BJ (cell line): Measurements from ENCODE around the gene ZSCAN4. TPM values are rescaled to one million over a fixed set of nuclear protein-coding genes. Genes with fewer than 3 reads are reported as not detected.

Experiments
- CTCF ChIA-PET: fragments of 350-600 bp; formaldehyde crosslinking; extraction: SDS; loops from one replicate; lab custom pipeline; 2021; ENCODE audit warnings: antibody characterized with exemption, inconsistent platforms; lab: Yijun Ruan, JAX
- POLR2A ChIA-PET: fragments of 300-600 bp; sonication (Branson Sonifier 250); formaldehyde crosslinking; extraction: SDS; loops from one replicate; lab custom pipeline; 2021; ENCODE audit warnings: antibody characterized with exemption; lab: Charles Lee
- DNase-seq: peaks from one replicate; pipeline ENCODE4 v3.0.0-alpha.2; 2011; ENCODE audit warnings: low read depth
- H3K27me3 ChIP-seq: 2 replicates; pipeline ENCODE4 v1.6.0; 2011; ENCODE audit warnings: low read length; ENCODE audit not compliant: control insufficient read depth, insufficient read depth
- H3K36me3 ChIP-seq: 2 replicates; pipeline ENCODE4 v1.5.1; 2011; ENCODE audit warnings: low read length; ENCODE audit not compliant: control insufficient read depth, insufficient read depth
- H3K4me3 ChIP-seq: 2 replicates; pipeline ENCODE4 v1.5.1; 2011; ENCODE audit warnings: low read depth, mild to moderate bottlenecking, control low read depth, low read length
- polyA plus RNA-seq: library from polyadenylated mRNA; depleted of rRNA; stranded (reverse); fragments of >200 nt; gene quantifications from 2 replicates; pipeline ENCODE4 v1.2.3, GENCODE V29; 2011
- TF ChIP-seq, protein P1 (sequence below): IDR thresholded peaks from 2 replicates; pipeline ENCODE4 v1.5.1; 2011; ENCODE audit warnings: low read depth, mild to moderate bottlenecking, control low read depth, inconsistent platforms, low read length, moderate library complexity; ENCODE audit not compliant: insufficient read depth

The ZSCAN4 gene
- polyA plus RNA-seq, 1 experiment = not detected

- H3K36me3 ChIP-seq = no peaks in the 10 kb centered on the region
- no peak for DNase-seq
- H3K27me3 ChIP-seq = no peaks in the 10 kb centered on the region
- no peak overlapping the region for H3K4me3 ChIP-seq
- ChIA-PET POLR2A (no interaction called here), CTCF (interaction anchor here (1.2 kb wide), 1 partner anchor 14 kb away, joined by 3 read pairs; no protein-coding TSS in a partner anchor)
- TF ChIP-seq, protein P1, sequence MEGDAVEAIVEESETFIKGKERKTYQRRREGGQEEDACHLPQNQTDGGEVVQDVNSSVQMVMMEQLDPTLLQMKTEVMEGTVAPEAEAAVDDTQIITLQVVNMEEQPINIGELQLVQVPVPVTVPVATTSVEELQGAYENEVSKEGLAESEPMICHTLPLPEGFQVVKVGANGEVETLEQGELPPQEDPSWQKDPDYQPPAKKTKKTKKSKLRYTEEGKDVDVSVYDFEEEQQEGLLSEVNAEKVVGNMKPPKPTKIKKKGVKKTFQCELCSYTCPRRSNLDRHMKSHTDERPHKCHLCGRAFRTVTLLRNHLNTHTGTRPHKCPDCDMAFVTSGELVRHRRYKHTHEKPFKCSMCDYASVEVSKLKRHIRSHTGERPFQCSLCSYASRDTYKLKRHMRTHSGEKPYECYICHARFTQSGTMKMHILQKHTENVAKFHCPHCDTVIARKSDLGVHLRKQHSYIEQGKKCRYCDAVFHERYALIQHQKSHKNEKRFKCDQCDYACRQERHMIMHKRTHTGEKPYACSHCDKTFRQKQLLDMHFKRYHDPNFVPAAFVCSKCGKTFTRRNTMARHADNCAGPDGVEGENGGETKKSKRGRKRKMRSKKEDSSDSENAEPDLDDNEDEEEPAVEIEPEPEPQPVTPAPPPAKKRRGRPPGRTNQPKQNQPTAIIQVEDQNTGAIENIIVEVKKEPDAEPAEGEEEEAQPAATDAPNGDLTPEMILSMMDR = no peak
Measured at GRCh38 chr19:57665261-57665806, 3.4 kb upstream of the ZSCAN4 start.

- H3K27me3 ChIP-seq = no peaks in the 10 kb centered on the region
- TF ChIP-seq, protein P1 = no peak
- no peak overlapping the region for H3K4me3 ChIP-seq
- H3K36me3 ChIP-seq = no peaks in the 10 kb centered on the region
- ChIA-PET POLR2A (no interaction called here), CTCF (no interaction called here)
- DNase-seq = no peak
Measured at GRCh38 chr19:57667228-57667627, 1.5 kb upstream of the ZSCAN4 start.

- no peak for DNase-seq
- TF ChIP-seq, protein P1 = no peak
- CTCF ChIA-PET = no interaction called here
- Histone ChIP-seq H3K27me3 (no peaks in the 10 kb centered on the region), H3K36me3 (no peaks in the 10 kb centered on the region), H3K4me3 (no peak overlapping the region)
- POLR2A ChIA-PET = no interaction called here
Measured at GRCh38 chr19:57671124-57671895, 2.6 kb downstream of the ZSCAN4 start.

GRCh38 chr19:57672466-57672865 lies 3.7 kb downstream of the ZSCAN4 start:
- no peak for DNase-seq
- ChIA-PET POLR2A (no interaction called here), CTCF (no interaction called here)
- Histone ChIP-seq H3K36me3 (no peaks in the 10 kb centered on the region), H3K4me3 (no peak overlapping the region), H3K27me3 (no peaks in the 10 kb centered on the region)
- TF ChIP-seq, protein P1 = no peak

- TF ChIP-seq, protein P1 = no peak
- ChIA-PET POLR2A (no interaction called here), CTCF (no interaction called here)
- no peak overlapping the region for H3K4me3 ChIP-seq
- no peaks in the 10 kb centered on the region for H3K27me3 ChIP-seq
- H3K36me3 ChIP-seq = no peaks in the 10 kb centered on the region
- DNase-seq = no peak
Measured at GRCh38 chr19:57675881-57676280, 7.1 kb downstream of the ZSCAN4 start.
